ENCODE data around the gene CHD1L.
A peak's percentile ranks its signal among the peaks of the same experiment; 100 is the strongest.
"Not testable (repeated sequence)": the region's sequence is repeated elsewhere in the genome, so short reads cannot be mapped to it uniquely, and the experiment has no call there.

Gene CHD1L

DNA sequence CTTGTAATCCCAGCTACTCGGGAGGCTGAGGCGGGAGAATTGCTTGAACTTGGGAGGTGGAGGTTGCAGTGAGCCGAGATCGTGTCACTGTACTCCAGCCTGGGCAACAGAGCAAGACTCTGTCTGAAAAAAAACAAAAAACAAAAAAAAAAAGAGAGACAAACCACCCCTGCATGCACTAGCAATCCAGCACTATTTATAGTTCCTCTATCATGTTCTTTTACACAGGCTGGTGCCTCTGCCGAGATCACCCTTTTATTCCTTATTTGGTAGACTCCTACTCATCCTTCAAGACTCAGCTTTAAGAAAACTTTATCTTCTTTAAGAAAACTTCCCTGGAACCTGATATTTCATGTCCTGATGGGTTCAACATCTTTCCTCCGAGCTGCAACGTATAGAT lies 28.2 kb upstream of the CHD1L start:
- TF ChIP-seq TAF1 (IDR thresholded peaks at IDR 0.05; ENCODE audit: borderline replicate concordance, low read depth, low read length) (no peak), POLR2AphosphoS5 (IDR thresholded peaks at IDR 0.05; ENCODE audit: low read depth, low read length) (no peak), POLR2A (IDR thresholded peaks at IDR 0.05; ENCODE audit: low read depth, low read length) (no peak)
- FAIRE-seq (no peak), DNase-seq (ENCODE audit: insufficient read length) (no peak)

DNA sequence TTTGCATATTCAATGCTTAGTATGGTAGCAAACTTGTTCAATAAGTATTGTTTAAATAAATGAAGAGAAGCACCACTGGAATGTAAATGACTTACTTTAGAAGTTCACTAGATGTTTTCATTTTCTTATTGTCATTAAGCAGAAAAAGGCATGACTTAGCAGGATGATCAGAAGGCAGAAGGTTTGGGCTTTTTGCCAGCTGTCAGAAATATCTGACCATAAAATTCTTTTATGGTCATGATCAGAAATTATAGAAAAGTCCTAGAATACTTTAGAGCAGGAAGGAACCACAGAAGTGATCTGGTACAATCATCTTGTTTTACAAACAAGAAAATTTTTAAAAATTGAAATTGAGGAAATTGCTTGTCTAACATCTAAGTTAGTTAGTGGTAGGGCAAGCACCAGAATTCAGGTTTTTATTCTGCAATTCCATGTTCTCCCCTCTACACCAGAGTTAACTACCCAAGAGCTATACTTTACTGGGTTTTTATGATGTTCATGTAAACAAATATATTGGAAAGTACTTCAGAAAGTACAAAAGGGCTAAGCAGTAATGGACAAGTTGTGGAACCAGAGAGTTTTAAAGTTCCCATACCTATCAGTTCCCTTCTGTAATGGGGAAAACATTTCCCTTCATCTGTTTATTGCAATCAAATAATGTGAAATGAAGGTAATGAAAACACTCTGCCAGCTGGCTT lies 27.5 kb upstream of the CHD1L start:
- DNase-seq (ENCODE audit: insufficient read length) (no peak), FAIRE-seq (no peak)
- no peak for TF ChIP-seq POLR2AphosphoS5 (IDR thresholded peaks at IDR 0.05; ENCODE audit: low read depth, low read length)
- no peak for TF ChIP-seq POLR2A (IDR thresholded peaks at IDR 0.05; ENCODE audit: low read depth, low read length)

DNA sequence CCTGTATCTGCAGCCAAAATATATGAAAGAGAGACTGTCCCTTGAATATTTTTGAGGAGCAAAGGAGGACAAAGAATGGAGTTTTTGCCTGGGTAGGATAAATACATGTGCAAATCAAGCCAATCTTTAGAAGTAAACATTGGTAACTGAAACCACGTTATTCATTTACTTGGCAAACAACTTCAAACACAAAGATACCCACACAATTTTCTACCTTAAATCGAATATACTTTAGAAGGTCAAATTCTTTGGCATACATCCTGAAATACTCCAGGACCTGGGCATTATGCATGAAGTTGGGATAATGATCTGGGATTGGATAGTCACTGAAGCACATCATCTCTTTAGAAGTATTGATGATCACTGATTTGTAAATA lies 27.0 kb upstream of the CHD1L start:
- TF ChIP-seq POLR2A (IDR thresholded peaks at IDR 0.05; ENCODE audit: low read depth, low read length) (no peak), POLR2AphosphoS5 (IDR thresholded peaks at IDR 0.05; ENCODE audit: low read depth, low read length) (no peak), TAF1 (IDR thresholded peaks at IDR 0.05; ENCODE audit: borderline replicate concordance, low read depth, low read length) (no peak)
- DNase-seq (ENCODE audit: insufficient read length), result no peak
- no peak for FAIRE-seq

DNA sequence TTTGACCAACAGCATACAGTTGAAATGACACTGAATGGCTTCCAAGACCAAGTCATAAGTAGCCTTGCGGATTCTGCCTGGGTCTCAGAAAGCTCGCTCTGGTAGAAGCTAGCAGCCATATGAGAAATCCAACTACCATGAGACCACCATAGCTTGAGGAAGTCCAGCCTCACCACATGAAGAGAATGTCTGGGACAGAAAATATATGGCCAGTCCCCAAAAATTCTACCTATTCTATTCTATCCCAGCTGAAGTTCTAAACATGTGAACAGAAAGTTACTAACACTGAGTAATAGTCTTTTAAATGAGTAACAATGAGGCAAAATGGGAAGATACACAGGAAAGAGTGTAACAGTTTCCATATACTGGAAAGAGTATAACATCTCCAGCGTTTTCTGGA lies 26.4 kb upstream of the CHD1L start:
- TF ChIP-seq POLR2A (IDR thresholded peaks at IDR 0.05; ENCODE audit: low read depth, low read length) (no peak), POLR2AphosphoS5 (IDR thresholded peaks at IDR 0.05; ENCODE audit: low read depth, low read length) (no peak), TAF1 (IDR thresholded peaks at IDR 0.05; ENCODE audit: borderline replicate concordance, low read depth, low read length) (no peak)
- FAIRE-seq (no peak), DNase-seq (ENCODE audit: insufficient read length) (no peak)

DNA sequence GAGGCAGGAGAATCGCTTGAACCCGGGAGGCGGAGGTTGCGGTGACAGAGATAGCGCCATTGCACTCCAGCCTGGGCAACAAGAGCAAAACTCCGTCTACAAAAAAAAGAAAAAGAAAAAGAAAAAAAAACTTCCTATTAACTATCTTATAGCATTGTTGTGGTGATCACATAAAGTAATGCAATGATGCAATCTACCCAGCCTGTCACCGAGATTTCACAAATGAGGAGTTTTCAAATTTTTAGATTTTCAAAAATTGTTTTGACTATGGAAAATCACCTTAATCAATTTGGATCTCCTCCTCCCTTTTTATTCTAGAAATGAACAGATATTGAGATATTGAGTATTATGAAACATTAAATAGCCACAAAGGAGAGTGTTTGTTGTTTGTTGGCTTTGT lies 25.3 kb upstream of the CHD1L start:
- DNase-seq (ENCODE audit: insufficient read length), result no peak
- TF ChIP-seq POLR2AphosphoS5 (IDR thresholded peaks at IDR 0.05; ENCODE audit: low read depth, low read length) (no peak), TAF1 (IDR thresholded peaks at IDR 0.05; ENCODE audit: borderline replicate concordance, low read depth, low read length) (no peak), POLR2A (IDR thresholded peaks at IDR 0.05; ENCODE audit: low read depth, low read length) (no peak)
- no peak for FAIRE-seq

DNA sequence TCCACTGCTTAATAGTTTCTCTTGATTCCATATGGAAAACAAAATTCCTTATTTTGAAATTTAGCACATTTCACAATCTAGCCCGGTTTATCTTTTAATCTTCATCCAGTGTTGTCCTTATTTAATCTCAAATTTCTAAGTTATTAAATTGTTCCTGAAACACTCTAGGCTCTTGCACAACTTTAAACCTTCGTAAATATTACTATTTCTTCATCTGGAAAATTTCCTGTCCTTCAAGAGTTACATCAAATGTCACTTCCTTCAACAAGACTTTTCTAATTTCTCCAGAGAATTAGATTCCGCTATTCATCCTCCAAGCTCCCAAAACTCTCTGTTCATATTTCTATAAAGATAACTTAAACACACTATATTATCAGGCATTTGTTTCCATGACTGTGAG lies 23.9 kb upstream of the CHD1L start:
- FAIRE-seq (no peak), DNase-seq (ENCODE audit: insufficient read length) (no peak)
- TF ChIP-seq POLR2AphosphoS5 (IDR thresholded peaks at IDR 0.05; ENCODE audit: low read depth, low read length), result no peak
- no peak for TF ChIP-seq POLR2A (IDR thresholded peaks at IDR 0.05; ENCODE audit: low read depth, low read length)
- no peak for TF ChIP-seq TAF1 (IDR thresholded peaks at IDR 0.05; ENCODE audit: borderline replicate concordance, low read depth, low read length)

DNA sequence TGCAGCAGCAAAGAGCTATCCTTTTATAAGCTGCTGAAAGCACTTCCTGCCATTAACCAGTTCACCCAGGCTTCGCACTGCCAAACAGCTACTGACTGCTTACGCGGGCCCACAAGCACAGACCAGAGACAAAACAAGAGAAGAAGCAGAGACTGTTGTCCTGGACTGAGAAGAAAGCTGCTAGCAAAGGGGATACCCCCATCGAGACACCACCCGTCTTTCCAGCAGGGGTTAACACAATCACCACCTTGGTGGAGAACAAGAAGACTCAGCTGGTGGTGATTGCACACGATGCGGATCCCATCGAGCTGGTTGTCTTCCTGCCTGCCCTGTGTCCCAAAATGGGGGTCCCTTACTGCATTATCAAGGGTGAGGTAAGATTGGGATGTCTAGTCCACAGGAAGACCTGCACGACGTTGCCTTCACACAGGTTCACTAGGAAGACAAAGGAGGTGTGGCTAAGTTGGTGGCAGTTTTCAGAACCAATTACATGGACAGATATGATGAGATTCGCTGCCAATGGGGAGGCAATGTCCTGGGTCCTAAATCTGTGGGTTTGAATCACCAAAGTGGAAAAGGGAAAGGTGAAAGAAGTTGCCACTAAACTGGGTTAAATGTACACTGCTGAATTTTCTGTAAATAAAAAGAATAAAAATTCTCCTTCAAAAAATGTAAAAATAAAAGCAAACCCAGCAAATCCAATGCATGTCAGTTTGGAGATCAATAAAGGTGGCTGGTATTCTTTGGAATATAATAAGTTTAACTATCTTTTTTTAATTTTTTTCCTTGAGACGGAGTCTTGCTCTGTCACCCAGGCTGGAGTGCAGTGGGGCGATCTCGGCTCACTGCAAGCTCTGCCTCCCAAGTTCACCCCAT lies 18.5 kb upstream of the CHD1L start:
- TF ChIP-seq TAF1 (IDR thresholded peaks at IDR 0.05; ENCODE audit: borderline replicate concordance, low read depth, low read length), result no peak
- no peak for TF ChIP-seq POLR2AphosphoS5 (IDR thresholded peaks at IDR 0.05; ENCODE audit: low read depth, low read length)
- FAIRE-seq (no peak), DNase-seq (ENCODE audit: insufficient read length) (no peak)

DNA sequence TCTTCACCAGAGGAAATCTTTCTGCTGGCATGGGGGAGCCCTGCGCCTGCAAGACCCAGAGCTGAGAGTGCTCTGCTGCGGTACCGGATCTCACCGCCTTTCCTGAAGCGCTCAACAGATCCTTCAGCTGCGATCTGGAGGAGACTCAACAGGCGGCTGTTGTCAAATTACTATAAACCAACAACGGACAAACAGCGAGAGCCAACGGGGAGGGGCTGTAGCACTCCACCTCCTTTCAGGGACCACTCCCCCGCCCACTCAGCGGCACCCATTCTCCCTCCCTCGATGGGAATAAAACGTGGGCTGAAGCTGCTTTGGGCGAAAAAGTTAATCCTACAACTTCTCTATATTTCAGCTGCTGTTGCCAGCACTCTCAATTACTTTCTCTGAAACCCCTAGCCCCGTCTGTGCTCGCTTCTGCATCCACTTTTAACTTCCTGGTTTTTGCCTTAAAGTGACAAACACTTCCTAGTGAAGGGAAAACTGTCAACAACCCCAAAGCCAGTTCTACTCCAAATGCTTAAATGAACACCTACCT lies 17.2 kb upstream of the CHD1L start, which contains the start of gene FMO5:
Gene FMO5, minus strand, starts transcription at position 147 of the 538 bp plus-strand sequence. CDS start 310 bp downstream, outside the sequence.
- DNase-seq (ENCODE audit: insufficient read length) (peak; percentile 42), FAIRE-seq (no peak)
- no peak for TF ChIP-seq TAF1 (IDR thresholded peaks at IDR 0.05; ENCODE audit: borderline replicate concordance, low read depth, low read length)
- no peak; the same call in 1 of the 2 replicates for TF ChIP-seq POLR2A (IDR thresholded peaks at IDR 0.05; ENCODE audit: low read depth, low read length)
- TF ChIP-seq POLR2AphosphoS5 (IDR thresholded peaks at IDR 0.05; ENCODE audit: low read depth, low read length), result no peak

DNA sequence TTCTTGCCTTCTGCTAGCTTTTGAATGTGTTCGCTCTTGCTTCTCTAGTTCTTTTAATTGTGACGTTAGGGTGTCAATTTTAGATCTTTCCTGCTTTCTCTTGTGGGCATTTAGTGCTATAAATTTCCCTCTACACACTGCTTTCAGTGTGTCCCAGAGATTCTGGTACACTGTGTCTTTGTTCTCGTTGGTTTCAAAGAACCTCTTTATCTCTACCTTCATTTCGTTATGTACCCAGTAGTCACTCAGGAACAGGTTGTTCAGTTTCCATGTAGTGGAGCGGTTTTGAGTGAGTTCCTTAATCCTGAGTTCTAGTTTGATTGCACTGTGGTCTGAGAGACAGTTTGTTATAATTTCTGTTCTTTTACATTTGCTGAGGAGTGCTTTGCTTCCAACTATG lies 11.5 kb upstream of the CHD1L start:
- FAIRE-seq, result not testable (repeated sequence)

DNA sequence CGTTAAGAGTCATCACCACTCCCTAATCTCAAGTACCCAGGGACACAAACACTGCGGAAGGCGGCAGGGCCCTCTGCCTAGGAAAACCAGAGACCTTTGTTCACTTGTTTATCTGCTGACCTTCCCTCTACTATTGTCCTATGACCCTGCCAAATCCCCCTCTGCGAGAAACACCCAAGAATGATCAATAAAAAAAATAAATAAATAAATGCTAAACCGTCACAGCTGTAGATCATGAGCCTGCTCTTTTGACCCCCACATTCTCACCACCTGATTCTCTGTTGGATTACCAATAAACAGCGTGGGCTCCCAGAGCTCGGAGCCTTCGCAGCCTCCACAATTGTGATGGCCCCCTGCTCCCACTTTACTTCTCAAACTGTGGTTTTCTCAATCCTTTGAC lies 8.6 kb upstream of the CHD1L start:
- not testable (repeated sequence) for DNase-seq (ENCODE audit: insufficient read length); FAIRE-seq

More for the DNA sequence above, 11.5 kb upstream of the CHD1L start:
- not testable (repeated sequence) for DNase-seq (ENCODE audit: insufficient read length)

DNA sequence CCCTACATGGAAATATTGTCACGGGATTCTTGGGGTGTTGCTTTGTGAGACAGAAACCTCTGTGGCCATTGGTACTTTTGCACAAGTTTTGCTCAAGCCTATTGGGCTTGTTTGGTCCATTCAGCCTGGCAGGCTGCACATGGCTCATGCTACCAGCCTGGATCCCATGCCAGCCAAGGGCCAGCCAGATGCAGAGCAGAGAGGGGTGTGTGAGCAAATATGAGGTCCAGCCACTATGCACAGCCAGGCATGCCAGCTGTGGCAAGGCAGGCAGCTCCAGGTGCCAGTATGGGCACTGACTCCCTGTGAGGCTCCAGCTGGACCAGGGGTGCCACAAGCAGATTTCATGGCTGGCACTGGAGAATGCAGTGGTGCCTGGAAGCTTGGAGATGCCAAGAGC lies 6.7 kb upstream of the CHD1L start:
- FAIRE-seq (no peak), DNase-seq (ENCODE audit: insufficient read length) (no peak)
- no peak for TF ChIP-seq POLR2AphosphoS5 (IDR thresholded peaks at IDR 0.05; ENCODE audit: low read depth, low read length)
- no peak for TF ChIP-seq TAF1 (IDR thresholded peaks at IDR 0.05; ENCODE audit: borderline replicate concordance, low read depth, low read length)
- TF ChIP-seq POLR2A (IDR thresholded peaks at IDR 0.05; ENCODE audit: low read depth, low read length), result no peak

DNA sequence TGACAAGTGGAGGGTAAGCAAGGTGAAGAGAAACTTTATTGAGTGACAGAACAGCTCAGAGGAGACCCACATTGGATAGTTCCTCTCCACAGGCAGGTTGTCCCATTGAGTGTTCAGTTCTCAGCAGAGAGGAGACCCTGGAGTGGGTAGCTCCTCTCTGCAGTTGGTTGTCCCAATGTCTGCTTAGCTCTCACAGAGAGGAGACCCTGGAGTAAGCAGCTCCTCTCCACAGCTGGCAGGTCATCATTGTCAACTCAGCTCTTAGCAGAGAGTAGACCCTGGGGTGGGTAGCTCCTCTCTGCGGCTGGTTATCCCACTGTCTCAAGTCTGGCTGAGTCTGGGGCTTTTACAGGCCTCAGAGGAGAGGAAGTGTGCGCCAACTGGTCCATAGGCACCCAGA lies 6.0 kb upstream of the CHD1L start:
- DNase-seq (ENCODE audit: insufficient read length), result no peak
- no peak for TF ChIP-seq POLR2AphosphoS5 (IDR thresholded peaks at IDR 0.05; ENCODE audit: low read depth, low read length)
- no peak for TF ChIP-seq TAF1 (IDR thresholded peaks at IDR 0.05; ENCODE audit: borderline replicate concordance, low read depth, low read length)
- no peak for TF ChIP-seq POLR2A (IDR thresholded peaks at IDR 0.05; ENCODE audit: low read depth, low read length)
- no peak for FAIRE-seq
